Vagina (tissue), 2 donors: ENCODE results near the gene NEB.

ENCODE experiments used
- POLR2A ChIP-seq, 2 donors: fragments of 450-650 bp; IDR thresholded peaks; one replicate each; pipeline ENCODE4 v1.6.1; 2017; ENCODE audit warnings: antibody characterized with exemption in 2 of 2, mild to moderate bottlenecking in 2 of 2, moderate library complexity in 2 of 2
- POLR2AphosphoS5 ChIP-seq, 2 donors: sonication (generic); formaldehyde crosslinking; IDR thresholded peaks; one replicate each; pipeline ENCODE4 v1.9.0; 2017; ENCODE audit warnings: antibody characterized with exemption in 2 of 2, mild to moderate bottlenecking in 2 of 2, low read depth in 1 of 2; ENCODE audit not compliant: insufficient read depth in 1 of 2
- TF ChIP-seq, protein P1 (sequence below), 3 experiments: fragments of 450-650 bp in 2 of 3; fragments of 200-600 bp in 1 of 3; sonication (generic) in 1 of 3; IDR thresholded peaks; one replicate each; pipeline ENCODE4 v1.5.1; 2017 to 2019; ENCODE audit warnings: antibody characterized with exemption in 3 of 3, mild to moderate bottlenecking in 2 of 3, moderate library complexity in 2 of 3

DNA sequence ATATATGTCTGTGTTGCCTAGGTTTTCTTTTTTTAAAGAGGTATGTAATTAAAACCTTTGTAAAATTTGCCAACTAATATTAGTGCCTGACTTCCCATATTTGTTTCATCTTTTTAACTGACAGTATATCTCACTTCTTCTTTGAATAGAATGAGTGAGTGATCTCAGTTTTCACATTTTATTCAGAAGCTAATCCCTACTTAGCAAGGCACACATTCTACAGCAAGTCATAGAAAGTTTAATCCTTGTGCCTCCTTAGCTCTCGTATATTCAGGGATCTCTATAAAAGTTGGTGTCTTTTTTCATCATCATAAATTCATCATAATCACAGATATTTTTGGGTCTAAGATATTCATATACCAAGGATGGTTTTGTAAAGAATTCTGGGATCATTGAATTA is 258.0 kb downstream of the NEB start:
- TF ChIP-seq POLR2AphosphoS5 (IDR thresholded peaks at IDR 0.05; ENCODE audit: insufficient read depth in 1 of 2, low read depth in 1 of 2): no peak
- TF ChIP-seq POLR2A (IDR thresholded peaks at IDR 0.05): no peak
- TF ChIP-seq, protein P1, sequence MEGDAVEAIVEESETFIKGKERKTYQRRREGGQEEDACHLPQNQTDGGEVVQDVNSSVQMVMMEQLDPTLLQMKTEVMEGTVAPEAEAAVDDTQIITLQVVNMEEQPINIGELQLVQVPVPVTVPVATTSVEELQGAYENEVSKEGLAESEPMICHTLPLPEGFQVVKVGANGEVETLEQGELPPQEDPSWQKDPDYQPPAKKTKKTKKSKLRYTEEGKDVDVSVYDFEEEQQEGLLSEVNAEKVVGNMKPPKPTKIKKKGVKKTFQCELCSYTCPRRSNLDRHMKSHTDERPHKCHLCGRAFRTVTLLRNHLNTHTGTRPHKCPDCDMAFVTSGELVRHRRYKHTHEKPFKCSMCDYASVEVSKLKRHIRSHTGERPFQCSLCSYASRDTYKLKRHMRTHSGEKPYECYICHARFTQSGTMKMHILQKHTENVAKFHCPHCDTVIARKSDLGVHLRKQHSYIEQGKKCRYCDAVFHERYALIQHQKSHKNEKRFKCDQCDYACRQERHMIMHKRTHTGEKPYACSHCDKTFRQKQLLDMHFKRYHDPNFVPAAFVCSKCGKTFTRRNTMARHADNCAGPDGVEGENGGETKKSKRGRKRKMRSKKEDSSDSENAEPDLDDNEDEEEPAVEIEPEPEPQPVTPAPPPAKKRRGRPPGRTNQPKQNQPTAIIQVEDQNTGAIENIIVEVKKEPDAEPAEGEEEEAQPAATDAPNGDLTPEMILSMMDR (IDR thresholded peaks at IDR 0.05): no peak
